ENCODE data around the gene GRIN2B.

The GRIN2B gene

GRCh38 chr12:13976028-13976584, 5.3 kb downstream of the GRIN2B start:
- TF ChIP-seq ZNF639 (tag by site-specific recombination; IDR thresholded peaks at IDR 0.05) (no peak), BCL6B (tag by site-specific recombination; IDR thresholded peaks at IDR 0.05) (no peak), ZNF138 (tag by site-specific recombination; IDR thresholded peaks at IDR 0.05; ENCODE audit: borderline replicate concordance) (no peak), SCRT1 (tag by site-specific recombination; IDR thresholded peaks at IDR 0.05; ENCODE audit: borderline replicate concordance) (no peak), HOXC10 (CRISPR knock-in tag; IDR thresholded peaks at IDR 0.05) (no peak), ZNF140 (tag by site-specific recombination; IDR thresholded peaks at IDR 0.05) (no peak), ZNF777 (tag by site-specific recombination; IDR thresholded peaks at IDR 0.05; ENCODE audit: borderline replicate concordance) (no peak), ZNF792 (tag by site-specific recombination; IDR thresholded peaks at IDR 0.05) (no peak)
- Histone ChIP-seq H3K4me3 (ENCODE audit: low read depth, low read length) (no peak overlapping the region), H3K27ac (ENCODE audit: extremely low read depth, low read depth, low read length) (no peak overlapping the region), H3K36me3 (ENCODE audit: control insufficient read depth in 2 of 2, insufficient read depth in 1 of 2, low read length in 2 of 2) (no peaks in the 10 kb centered on the region), H3K4me1 (ENCODE audit: control insufficient read depth, insufficient read depth, low read length) (no peaks in the 10 kb centered on the region), H3K9me3 (ENCODE audit: control insufficient read depth, insufficient read depth, low read depth, low read length) (no peaks in the 10 kb centered on the region)
- ChIA-PET CTCF (interaction anchor here (0.5 to 0.6 kb wide), 2 partner anchors 13 to 533 kb away, joined by 3 read pairs; no protein-coding TSS in a partner anchor), POLR2A (no interaction called here)

- Histone ChIP-seq H3K4me1 (ENCODE audit: control insufficient read depth, insufficient read depth, low read length) (no peaks in the 10 kb centered on the region), H3K9me3 (ENCODE audit: control insufficient read depth, insufficient read depth, low read depth, low read length) (no peaks in the 10 kb centered on the region), H3K4me3 (ENCODE audit: low read depth, low read length) (no peak overlapping the region), H3K27ac (ENCODE audit: extremely low read depth, low read depth, low read length) (no peak overlapping the region), H3K36me3 (ENCODE audit: control insufficient read depth in 2 of 2, insufficient read depth in 1 of 2, low read length in 2 of 2) (no peaks in the 10 kb centered on the region)
- TF ChIP-seq KLF9 (tag by site-specific recombination; IDR thresholded peaks at IDR 0.05; ENCODE audit: low read depth) = no peak
- no peak for TF ChIP-seq ZNF837 (tag by site-specific recombination; IDR thresholded peaks at IDR 0.05)
- no peak for TF ChIP-seq ZNF548 (tag by site-specific recombination; IDR thresholded peaks at IDR 0.05)
- no peak for TF ChIP-seq BCL6B (tag by site-specific recombination; IDR thresholded peaks at IDR 0.05)
- no peak for TF ChIP-seq ZNF530 (tag by site-specific recombination; IDR thresholded peaks at IDR 0.05; ENCODE audit: low read depth)
- TF ChIP-seq ZNF670 (tag by site-specific recombination; IDR thresholded peaks at IDR 0.05; ENCODE audit: low read depth) = no peak
- no peak for TF ChIP-seq REPIN1 (tag by site-specific recombination; IDR thresholded peaks at IDR 0.05; ENCODE audit: low read depth)
- no peak for TF ChIP-seq ZNF157 (tag by site-specific recombination; IDR thresholded peaks at IDR 0.05)
- POLR2A ChIA-PET = no interaction called here
- CTCF ChIA-PET = interaction anchor here (0.6 to 0.9 kb wide), 3 partner anchors 11 to 202 kb away, joined by 3 to 4 read pairs (median 3); no protein-coding TSS in a partner anchor
Observed at GRCh38 chr12:13973996-13974395, 7.4 kb downstream of the GRIN2B start.

GRCh38 chr12:13970803-13971202, 10.6 kb downstream of the GRIN2B start:
- Histone ChIP-seq H3K9me3 (ENCODE audit: control insufficient read depth, insufficient read depth, low read depth, low read length) (no peaks in the 10 kb centered on the region), H3K4me1 (ENCODE audit: control insufficient read depth, insufficient read depth, low read length) (no peaks in the 10 kb centered on the region), H3K27ac (ENCODE audit: extremely low read depth, low read depth, low read length) (no peak overlapping the region), H3K4me3 (ENCODE audit: low read depth, low read length) (no peak overlapping the region), H3K36me3 (ENCODE audit: control insufficient read depth in 2 of 2, insufficient read depth in 1 of 2, low read length in 2 of 2) (no peaks in the 10 kb centered on the region)
- ChIA-PET POLR2A (no interaction called here), CTCF (no interaction called here)
- TF ChIP-seq ZNF214 (tag by site-specific recombination; IDR thresholded peaks at IDR 0.05; ENCODE audit: borderline replicate concordance) = no peak
- TF ChIP-seq ZBTB44 (tag by site-specific recombination; IDR thresholded peaks at IDR 0.05) = no peak
- no peak for TF ChIP-seq ZSCAN18 (tag by site-specific recombination; IDR thresholded peaks at IDR 0.05)
- no peak for TF ChIP-seq ZBTB8A (tag by site-specific recombination; IDR thresholded peaks at IDR 0.05)
- TF ChIP-seq ZNF335 (tag by site-specific recombination; conservative IDR thresholded peaks at IDR 0.05) = no peak
- TF ChIP-seq ZNF302 (tag by site-specific recombination; IDR thresholded peaks at IDR 0.05; ENCODE audit: low read depth) = no peak
